Activated naive CD4-positive, alpha-beta T cell treated with anti-CD3 and anti-CD28 coated beads for 36 hours (primary cell): ENCODE results near the gene RUBCNL. TPM values are rescaled to one million over a fixed set of nuclear protein-coding genes. Genes with fewer than 3 reads are reported as not detected.

ENCODE experiments used
- CTCF ChIA-PET: fragments of 350-600 bp; sonication (Branson Sonifier 250); formaldehyde crosslinking; loops from one replicate; lab custom pipeline; 2021; ENCODE audit warnings: antibody characterized with exemption; lab: Charles Lee
- DNase-seq: peaks from one replicate; pipeline ENCODE4 v3.0.0-alpha.2; 2020
- H3K27ac Mint-ChIP-seq: one replicate; pipeline ENCODE4 v1.8.0; 2021; ENCODE audit warnings: mild to moderate bottlenecking, mixed read lengths
- H3K27me3 Mint-ChIP-seq: one replicate; pipeline ENCODE4 v1.8.0; 2021; ENCODE audit warnings: low read depth, mixed read lengths
- H3K36me3 Mint-ChIP-seq: one replicate; pipeline ENCODE4 v1.8.0; 2021; ENCODE audit warnings: low read depth, mixed read lengths
- H3K4me1 Mint-ChIP-seq: one replicate; pipeline ENCODE4 v1.8.0; 2021; ENCODE audit warnings: low read depth, mixed read lengths
- H3K4me3 Mint-ChIP-seq: one replicate; pipeline ENCODE4 v1.8.0; 2021; ENCODE audit warnings: mild to moderate bottlenecking, moderate library complexity, mixed read lengths
- H3K9me3 Mint-ChIP-seq: one replicate; pipeline ENCODE4 v1.8.0; 2021; ENCODE audit warnings: mixed read lengths
- intact Hi-C: fragments of 100-400 bp; cut with micrococcal nuclease; formaldehyde crosslinking; loops from one replicate; pipeline ENCODE4 v1.15.1; 2023
- total RNA-seq, 2 experiments: library from RNA; stranded (reverse); gene quantifications; one replicate each; pipeline ENCODE4 v1.2.3, GENCODE V29; 2021

RUBCNL gene
- total RNA-seq, 2 experiments from 2014 or later, result 3.6 to 3.7 TPM

- intact Hi-C loops, result loop anchor here (1.0 to 10.0 kb wide), 6 partner anchors 19 to 931 kb away; partner anchors contain the start of genes LCP1 and ZC3H13
- H3K36me3 Mint-ChIP-seq, result peaks cover 2% of the 10 kb centered on the region
- peaks cover 56% of the 10 kb centered on the region for H3K4me1 Mint-ChIP-seq
- peak overlapping the region; percentile 61 for H3K4me3 Mint-ChIP-seq
- H3K9me3 Mint-ChIP-seq, result peaks cover 1% of the 10 kb centered on the region
- CTCF ChIA-PET, result interaction anchor here (0.7 to 3.4 kb wide), 10 partner anchors 13 to 154 kb away, joined by 3 to 27 read pairs (median 4); partner anchors contain the start of gene RUBCNL
- no peaks in the 10 kb centered on the region for H3K27me3 Mint-ChIP-seq
- peak overlapping the region; percentile 94 for H3K27ac Mint-ChIP-seq
- DNase-seq, result peak; percentile 21
These were observed 90.8 kb downstream of the RUBCNL start for GRCh38 chr13:46296115-46296822.

GRCh38 chr13:46295491-46296114 lies 91.4 kb downstream of the RUBCNL start:
- Mint-ChIP-seq H3K9me3 (peaks cover 1% of the 10 kb centered on the region), H3K4me3 (peak overlapping the region; percentile 61), H3K27me3 (no peaks in the 10 kb centered on the region), H3K36me3 (peaks cover 2% of the 10 kb centered on the region), H3K4me1 (peaks cover 59% of the 10 kb centered on the region), H3K27ac (peak overlapping the region; percentile 94)
- CTCF ChIA-PET, result interaction anchor here (0.7 to 3.4 kb wide), 9 partner anchors 13 to 153 kb away, joined by 3 to 27 read pairs (median 4); partner anchors contain the start of gene RUBCNL
- peak; percentile 76 for DNase-seq
- intact Hi-C loops, result loop anchor here (1.0 to 10.0 kb wide), 7 partner anchors 20 to 931 kb away; partner anchors contain the start of genes LCP1 and ZC3H13

GRCh38 chr13:46293436-46293835 lies 93.6 kb downstream of the RUBCNL start:
- no peak for DNase-seq
- Mint-ChIP-seq H3K27me3 (no peaks in the 10 kb centered on the region), H3K4me3 (no peak overlapping the region), H3K36me3 (no peaks in the 10 kb centered on the region), H3K9me3 (no peaks in the 10 kb centered on the region), H3K4me1 (peaks cover 59% of the 10 kb centered on the region), H3K27ac (no peak overlapping the region)
- intact Hi-C loops, result loop anchor here (10.0 kb wide), 1 partner anchor 929 kb away; no protein-coding TSS in a partner anchor
- CTCF ChIA-PET, result interaction anchor here (1.0 to 1.9 kb wide), 2 partner anchors 11 to 28 kb away, joined by 4 to 5 read pairs; no protein-coding TSS in a partner anchor

Other genes starting within 250 kb of the RUBCNL start
- 1,000 to 10,000 TPM; 1,008 to 1,043 TPM for gene LCP1, start 205.1 kb downstream of the RUBCNL start, total RNA-seq
- gene LRRC63, start 175.3 kb downstream of the RUBCNL start, total RNA-seq, result under 1 TPM; 0.24 to 0.32 TPM
- gene LRCH1, start 165.9 kb upstream of the RUBCNL start, total RNA-seq, result 10 to 100 TPM; 14.6 to 15.1 TPM